ENCODE data around the gene DESI2. TPM values are rescaled to one million over a fixed set of nuclear protein-coding genes. Genes with fewer than 3 reads are reported as not detected.
A peak's percentile ranks its signal among the peaks of the same experiment; 100 is the strongest.
"Not testable (repeated sequence)": the region's sequence is repeated elsewhere in the genome, so short reads cannot be mapped to it uniquely, and the experiment has no call there.

Gene DESI2
- total and polyA plus RNA-seq, 2 donors from 2014 or later: 11.9 to 23.5 TPM

- Histone ChIP-seq H3K9ac (ENCODE audit: low read length in 3 of 3) (no peak overlapping the region), H3K9me3 (ENCODE audit: control insufficient read depth in 2 of 3, insufficient read depth in 1 of 3, low read length in 3 of 3) (no peaks in the 10 kb centered on the region), H3K27me3 (ENCODE audit: control insufficient read depth, insufficient read depth, low read length) (no peaks in the 10 kb centered on the region), H3K4me1 (ENCODE audit: control insufficient read depth in 2 of 3, insufficient read depth in 2 of 3, low read depth in 1 of 3, low read length in 3 of 3) (peaks cover 0 to 7% (median 5%) of the 10 kb centered on the region in 3 donors), H3K27ac (ENCODE audit: low read depth in 2 of 2, low read length in 2 of 2) (no peak overlapping the region), H3K4me3 (ENCODE audit: low read length in 3 of 3) (peak overlapping the region in 1 of 3 donors; percentile 45), H3K36me3 (ENCODE audit: control insufficient read depth in 2 of 3, insufficient read depth in 3 of 3, low read length in 3 of 3) (no peaks in the 10 kb centered on the region)
- intact Hi-C loops (cut with DNase I): no loop called here
- FAIRE-seq (no peak), DNase-seq (peak in 2 of 5 donors; percentile 51 to 53)
- TF ChIP-seq CTCF (IDR thresholded peaks at IDR 0.05; ENCODE audit: borderline replicate concordance, extremely low read depth, insufficient read depth): no peak
These were observed 9.7 kb downstream of the DESI2 start for GRCh38 chr1:244662599-244662998.

GRCh38 chr1:244664353-244664752 lies 11.4 kb downstream of the DESI2 start:
- no peak for TF ChIP-seq CTCF (IDR thresholded peaks at IDR 0.05; ENCODE audit: borderline replicate concordance, extremely low read depth, insufficient read depth)
- no peak overlapping the region for H3K27ac ChIP-seq (ENCODE audit: low read depth in 2 of 2, low read length in 2 of 2)

GRCh38 chr1:244665771-244666217 lies 12.9 kb downstream of the DESI2 start:
- Histone ChIP-seq H3K36me3 (ENCODE audit: control insufficient read depth in 2 of 3, insufficient read depth in 3 of 3, low read length in 3 of 3) (no peaks in the 10 kb centered on the region), H3K4me1 (ENCODE audit: control insufficient read depth in 2 of 3, insufficient read depth in 2 of 3, low read depth in 1 of 3, low read length in 3 of 3) (peaks cover 0 to 7% (median 5%) of the 10 kb centered on the region in 3 donors), H3K9ac (ENCODE audit: low read length in 3 of 3) (no peak overlapping the region), H3K9me3 (ENCODE audit: control insufficient read depth in 2 of 3, insufficient read depth in 1 of 3, low read length in 3 of 3) (no peaks in the 10 kb centered on the region), H3K27ac (ENCODE audit: low read depth in 2 of 2, low read length in 2 of 2) (no peak overlapping the region), H3K27me3 (ENCODE audit: control insufficient read depth, insufficient read depth, low read length) (no peaks in the 10 kb centered on the region), H3K4me3 (ENCODE audit: low read length in 3 of 3) (no peak overlapping the region)
- TF ChIP-seq CTCF (IDR thresholded peaks at IDR 0.05; ENCODE audit: borderline replicate concordance, extremely low read depth, insufficient read depth): no peak
- no peak for FAIRE-seq
- peak in 3 of 5 donors; percentile 48 to 84 (median 66) for DNase-seq
- intact Hi-C loops (cut with DNase I): no loop called here

More at GRCh38 chr1:244664353-244664752, 11.4 kb downstream of the DESI2 start:
- no peaks in the 10 kb centered on the region for H3K9me3 ChIP-seq (ENCODE audit: control insufficient read depth in 2 of 3, insufficient read depth in 1 of 3, low read length in 3 of 3)
- intact Hi-C loops (cut with DNase I): no loop called here
- no peak overlapping the region for H3K4me3 ChIP-seq (ENCODE audit: low read length in 3 of 3)
- no peak overlapping the region for H3K9ac ChIP-seq (ENCODE audit: low read length in 3 of 3)
- FAIRE-seq: no peak
- H3K4me1 ChIP-seq (ENCODE audit: control insufficient read depth in 2 of 3, insufficient read depth in 2 of 3, low read depth in 1 of 3, low read length in 3 of 3): peaks cover 0 to 7% (median 5%) of the 10 kb centered on the region in 3 donors
- no peaks in the 10 kb centered on the region for H3K36me3 ChIP-seq (ENCODE audit: control insufficient read depth in 2 of 3, insufficient read depth in 3 of 3, low read length in 3 of 3)
- DNase-seq: no peak
- no peaks in the 10 kb centered on the region for H3K27me3 ChIP-seq (ENCODE audit: control insufficient read depth, insufficient read depth, low read length)

GRCh38 chr1:244666672-244667418 lies 13.9 kb downstream of the DESI2 start:
- DNase-seq; H3K9ac ChIP-seq (ENCODE audit: low read length in 3 of 3); H3K4me3 ChIP-seq (ENCODE audit: low read length in 3 of 3); H3K27me3 ChIP-seq (ENCODE audit: control insufficient read depth, insufficient read depth, low read length); intact Hi-C loops (cut with DNase I); FAIRE-seq; H3K4me1 ChIP-seq (ENCODE audit: control insufficient read depth in 2 of 3, insufficient read depth in 2 of 3, low read depth in 1 of 3, low read length in 3 of 3); H3K27ac ChIP-seq (ENCODE audit: low read depth in 2 of 2, low read length in 2 of 2); H3K36me3 ChIP-seq (ENCODE audit: control insufficient read depth in 2 of 3, insufficient read depth in 3 of 3, low read length in 3 of 3); H3K9me3 ChIP-seq (ENCODE audit: control insufficient read depth in 2 of 3, insufficient read depth in 1 of 3, low read length in 3 of 3): not testable (repeated sequence)
